GM13976 (cell line): ENCODE measurements around the gene IFT25.
"Not testable (repeated sequence)": the region's sequence is repeated elsewhere in the genome, so short reads cannot be mapped to it uniquely, and the experiment has no call there.

Source experiments
- DNase-seq: peaks from one replicate; pipeline ENCODE4 v3.0.0; 2012; ENCODE audit warnings: low spot score
- CTCF ChIP-seq: IDR thresholded peaks from 2 replicates; pipeline ENCODE4 v1.5.1; 2012; ENCODE audit warnings: borderline replicate concordance, mild to moderate bottlenecking; ENCODE audit not compliant: insufficient read depth; ENCODE audit errors: extremely low read depth, missing control alignments, control extremely low read depth
- in situ Hi-C: fragments of 300-500 bp; cut with MboI; formaldehyde crosslinking; loops from one replicate; pipeline ENCODE4 v1.12.0; 2022; ENCODE audit warnings: low sequenced_read_pairs, mixed read lengths, inconsistent platforms; ENCODE audit not compliant: unreplicated experiment

IFT25 gene

DNA sequence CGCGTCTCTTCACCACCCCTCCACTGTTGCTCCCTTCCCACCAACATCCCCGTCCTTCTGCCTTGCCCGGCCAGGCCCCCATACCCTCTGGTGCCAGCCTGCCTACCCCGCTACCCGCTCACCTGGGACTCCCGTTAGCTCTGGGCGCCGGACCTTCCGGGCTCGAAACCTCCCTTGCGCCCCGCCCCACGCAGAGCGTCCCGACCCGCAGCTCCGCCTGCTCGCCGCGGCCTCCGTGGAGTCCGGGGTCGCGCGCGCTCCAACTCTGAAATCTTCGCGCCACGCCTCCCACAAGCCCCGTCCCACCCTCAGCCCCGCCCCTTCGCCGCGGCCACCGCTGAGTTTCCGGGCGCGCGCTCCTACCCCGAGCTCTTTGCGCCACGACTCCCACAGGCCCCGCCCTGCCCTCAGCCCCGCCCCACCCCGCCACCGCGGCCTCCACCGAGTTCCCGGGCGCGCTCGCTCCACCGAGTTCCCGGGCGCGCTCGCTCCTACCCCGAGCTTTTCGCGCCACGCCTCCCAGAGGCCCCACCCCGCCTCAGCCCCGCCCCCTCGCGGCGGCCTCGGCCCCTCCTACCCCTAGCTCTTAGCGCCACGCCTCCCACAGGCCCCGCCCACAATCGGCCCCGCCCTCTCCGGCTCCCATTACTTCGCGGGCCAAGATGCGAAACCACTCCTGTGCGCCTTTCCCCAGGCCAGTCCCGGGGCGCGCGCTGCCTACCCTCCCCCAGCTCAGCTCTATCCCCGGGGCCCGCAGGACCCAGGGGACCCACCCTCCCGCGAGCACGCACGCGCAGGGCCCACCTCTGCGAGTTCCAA is at the start of gene IFT25:
TSS of gene IFT25 (minus strand) at position 267 of the 819 bp plus-strand sequence. CDS start 5,617 bp downstream, outside the sequence.
- peak; percentile 97 for DNase-seq
- in situ Hi-C loops: no loop called here
- TF ChIP-seq CTCF: no peak

DNA sequence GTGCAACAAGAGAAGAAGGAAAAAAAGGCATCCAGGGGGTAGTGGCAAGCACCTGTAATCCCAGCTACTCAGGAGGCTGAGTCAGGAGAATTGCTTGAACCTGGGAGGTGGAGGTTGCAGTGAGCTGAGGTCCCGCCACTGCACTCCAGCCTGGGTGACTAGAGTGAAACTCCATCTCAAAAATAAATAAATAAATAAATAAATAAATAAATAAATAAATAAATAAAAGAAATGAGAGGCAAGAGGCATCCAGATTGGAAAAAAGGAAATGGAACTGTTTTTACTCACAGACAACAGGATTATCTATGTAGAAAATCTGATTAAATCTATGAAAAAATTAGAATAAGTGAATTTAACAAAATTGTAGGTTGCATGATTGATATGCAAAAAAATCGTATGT is 49.0 kb upstream of the IFT25 start:
- in situ Hi-C loops, DNase-seq: not testable (repeated sequence)

- DNase-seq: no peak
- TF ChIP-seq CTCF: no peak
- in situ Hi-C loops: no loop called here
These were observed 46.8 kb upstream of the IFT25 start for GRCh38 chr1:53992085-53992874.

- no peak for DNase-seq
- TF ChIP-seq CTCF: no peak
- in situ Hi-C loops: no loop called here
These were observed 42.4 kb upstream of the IFT25 start for GRCh38 chr1:53987880-53988279.

DNA sequence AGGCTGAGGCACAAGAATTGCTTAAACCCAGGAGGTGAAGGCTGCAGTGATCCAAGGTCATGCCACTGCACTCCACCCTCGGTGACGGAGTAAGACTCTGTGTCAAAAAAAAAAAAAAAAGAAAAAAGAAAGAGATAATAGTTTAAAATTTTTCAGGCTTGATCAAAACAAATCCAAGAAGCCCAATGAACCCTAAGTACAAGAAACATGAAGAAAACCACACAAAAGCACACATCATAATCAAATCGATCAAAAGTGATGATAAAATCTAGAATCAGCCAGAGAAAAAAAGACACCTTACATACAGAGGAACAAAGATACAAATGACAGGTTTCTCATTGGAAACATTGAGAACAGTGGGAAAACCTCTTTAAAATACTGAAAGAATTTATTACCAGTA is 41.0 kb upstream of the IFT25 start:
- TF ChIP-seq CTCF: no peak

GRCh38 chr1:53984726-53985125 is 39.2 kb upstream of the IFT25 start:
- no peak for TF ChIP-seq CTCF
- in situ Hi-C loops: no loop called here
- no peak for DNase-seq

More for the DNA sequence above, 41.0 kb upstream of the IFT25 start:
- in situ Hi-C loops: no loop called here
- DNase-seq: no peak

GRCh38 chr1:53982763-53983104 is 37.2 kb upstream of the IFT25 start:
- no peak for TF ChIP-seq CTCF
- no peak for DNase-seq
- in situ Hi-C loops: no loop called here
